Fibroblast of peridontal ligament (primary cell): Measurements from ENCODE around the gene MPPED2.

ENCODE experiments used
- DNase-seq: peaks from one replicate; pipeline ENCODE4 v3.0.0-alpha.2; 2010; ENCODE audit errors: extremely low read depth

The MPPED2 gene

GRCh38 chr11:30422447-30423278, 163.5 kb downstream of the MPPED2 start:
- DNase-seq = no peak

GRCh38 chr11:30420233-30420787, 165.8 kb downstream of the MPPED2 start:
- DNase-seq = no peak

GRCh38 chr11:30414806-30415205, 171.3 kb downstream of the MPPED2 start:
- DNase-seq = no peak

- DNase-seq = no peak
Observed at GRCh38 chr11:30414244-30414643, 171.9 kb downstream of the MPPED2 start.

GRCh38 chr11:30412509-30412908, 173.6 kb downstream of the MPPED2 start:
- no peak for DNase-seq

GRCh38 chr11:30411383-30411782, 174.8 kb downstream of the MPPED2 start:
- DNase-seq = peak; percentile 14

- no peak for DNase-seq
Observed at GRCh38 chr11:30406978-30407762, 179.0 kb downstream of the MPPED2 start.

- DNase-seq = no peak
Observed at GRCh38 chr11:30405385-30405784, 180.8 kb downstream of the MPPED2 start.

GRCh38 chr11:30404136-30404535, 182.0 kb downstream of the MPPED2 start:
- DNase-seq = no peak

GRCh38 chr11:30395751-30396150, 190.4 kb downstream of the MPPED2 start:
- no peak for DNase-seq

- DNase-seq = no peak
Observed at GRCh38 chr11:30393012-30393411, 193.1 kb downstream of the MPPED2 start.

GRCh38 chr11:30392221-30392784, 193.8 kb downstream of the MPPED2 start:
- DNase-seq = no peak

- DNase-seq = no peak
Observed at GRCh38 chr11:30388957-30389356, 197.2 kb downstream of the MPPED2 start.

GRCh38 chr11:30387891-30388861, 198.0 kb downstream of the MPPED2 start:
- no peak for DNase-seq

GRCh38 chr11:30381879-30382278, 204.3 kb downstream of the MPPED2 start:
- DNase-seq = no peak

GRCh38 chr11:30380846-30381245, 205.3 kb downstream of the MPPED2 start:
- DNase-seq = no peak

- DNase-seq = no peak
Observed at GRCh38 chr11:30377347-30377746, 208.8 kb downstream of the MPPED2 start.

GRCh38 chr11:30370164-30370563, 216.0 kb downstream of the MPPED2 start:
- DNase-seq = no peak

GRCh38 chr11:30368394-30368793, 217.8 kb downstream of the MPPED2 start:
- no peak for DNase-seq

- DNase-seq = no peak
Observed at GRCh38 chr11:30365793-30366517, 220.2 kb downstream of the MPPED2 start.
